IPS DF 6.9 (cell line): ENCODE results near the gene ANKFY1.

Experiments
- DNase-seq: peaks from one replicate; pipeline ENCODE4 v3.0.0-alpha.2; 2013; ENCODE audit warnings: low read depth, low spot score
- H3K27ac ChIP-seq: one replicate; pipeline ENCODE4 v1.5.1; 2013; ENCODE audit warnings: low read length, control low read depth
- H3K27me3 ChIP-seq: 2 replicates; pipeline ENCODE4 v1.6.1; 2013; ENCODE audit warnings: mild to moderate bottlenecking, low read length; ENCODE audit not compliant: control insufficient read depth, insufficient read depth
- H3K36me3 ChIP-seq: 2 replicates; pipeline ENCODE4 v1.6.1; 2013; ENCODE audit warnings: low read length; ENCODE audit not compliant: control insufficient read depth, insufficient read depth
- H3K4me1 ChIP-seq: 2 replicates; pipeline ENCODE4 v1.6.1; 2013; ENCODE audit warnings: low read length; ENCODE audit not compliant: control insufficient read depth, insufficient read depth
- H3K4me3 ChIP-seq: 2 replicates; pipeline ENCODE4 v1.5.1; 2013; ENCODE audit warnings: mild to moderate bottlenecking, low read length
- H3K9me3 ChIP-seq: 2 replicates; pipeline ENCODE4 v1.6.1; 2013; ENCODE audit warnings: low read length, inconsistent platforms; ENCODE audit not compliant: control insufficient read depth, insufficient read depth
- WGBS: extraction: QIAGEN DNeasy Blood & Tissue Kit; methylation state at CpG from one replicate; pipeline ENCODE4 v1.1.7; 2013; ENCODE audit warnings: mixed read lengths, missing lambda C conversion rate; ENCODE audit not compliant: insufficient read length, insufficient coverage; 5-methylcytosine and 5-hydroxymethylcytosine counted together

ANKFY1 gene

DNA sequence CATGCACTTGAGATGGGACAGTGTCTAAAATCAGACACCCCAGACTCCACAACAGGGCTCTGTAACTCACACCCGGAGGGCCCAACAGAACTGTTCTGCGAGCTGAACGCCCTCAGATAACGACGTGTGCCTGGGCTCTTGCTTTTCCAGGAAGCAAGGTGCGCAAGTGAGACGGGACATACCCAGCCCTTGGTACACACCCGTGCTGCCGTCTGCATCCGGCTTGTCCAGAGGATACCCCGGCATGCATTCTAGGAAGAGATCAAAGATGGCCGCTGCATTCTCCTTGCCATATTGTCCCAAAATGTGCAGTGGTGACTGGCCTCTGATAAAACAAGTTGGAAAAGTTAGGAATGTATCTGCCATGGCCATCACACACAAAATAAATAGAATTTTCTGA, 91.4 kb downstream of the ANKFY1 start:
- Histone ChIP-seq H3K36me3 (peaks cover 68% of the 10 kb centered on the region), H3K9me3 (no peaks in the 10 kb centered on the region), H3K4me3 (no peak overlapping the region), H3K4me1 (no peaks in the 10 kb centered on the region), H3K27ac (no peak overlapping the region), H3K27me3 (no peaks in the 10 kb centered on the region)
- no CpG with 5 or more reads among the region's 12 CpGs for WGBS
- no peak for DNase-seq

DNA sequence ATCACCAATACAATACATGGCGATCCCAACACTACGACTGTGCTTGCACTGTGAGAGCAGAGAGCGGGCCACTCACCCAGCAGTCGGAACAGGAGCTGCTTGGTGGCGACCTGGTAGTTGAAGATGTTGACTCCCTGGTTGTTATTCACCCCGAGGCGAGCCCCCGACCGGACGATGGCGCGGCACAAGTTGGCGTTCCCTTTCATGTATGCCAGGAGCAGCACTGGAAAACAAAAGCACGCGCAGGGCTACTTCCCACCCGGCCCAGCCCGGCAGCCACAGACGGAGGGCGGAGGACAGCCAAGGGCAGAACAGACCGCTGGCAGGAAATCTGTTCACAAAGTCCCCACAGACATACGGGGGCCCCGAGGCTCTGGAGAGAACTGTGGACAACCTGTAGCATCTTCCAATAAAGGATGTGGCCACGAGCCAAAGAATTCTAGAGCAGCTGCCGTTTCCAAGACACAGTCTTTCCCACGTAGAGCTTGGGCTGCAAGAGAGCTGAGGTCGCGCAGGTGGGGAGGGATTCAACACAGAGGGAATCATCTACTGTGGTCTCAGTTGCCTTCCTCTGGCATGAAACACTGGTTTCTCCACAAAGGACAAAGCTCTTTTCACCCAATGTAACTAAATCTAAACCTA, 93.0 kb downstream of the ANKFY1 start:
- Histone ChIP-seq H3K36me3 (peaks cover 58% of the 10 kb centered on the region), H3K27ac (no peak overlapping the region), H3K9me3 (no peaks in the 10 kb centered on the region), H3K4me1 (no peaks in the 10 kb centered on the region), H3K27me3 (no peaks in the 10 kb centered on the region), H3K4me3 (no peak overlapping the region)
- WGBS, result no CpG with 5 or more reads among the region's 27 CpGs
- no peak for DNase-seq

DNA sequence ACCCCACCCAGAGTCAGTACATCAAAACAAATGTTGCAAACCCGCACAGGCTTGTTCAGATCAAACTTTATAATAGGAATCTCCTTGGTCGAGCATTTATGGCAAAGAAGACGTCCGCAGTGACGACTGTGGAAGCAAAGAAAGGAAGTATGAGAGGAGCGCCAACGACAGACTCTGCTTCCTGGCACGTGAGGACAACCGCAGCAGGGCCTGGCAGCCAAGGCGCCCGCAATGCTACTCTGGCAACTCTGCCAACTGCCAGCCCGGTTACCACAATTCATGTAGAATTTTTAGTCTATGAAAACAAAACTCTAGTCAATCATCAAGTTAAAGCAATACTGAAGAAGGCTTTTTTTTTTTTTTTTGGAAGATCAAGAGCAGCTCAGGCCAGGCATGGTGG, 96.0 kb downstream of the ANKFY1 start:
- Histone ChIP-seq H3K36me3 (peaks cover 47% of the 10 kb centered on the region), H3K9me3 (no peaks in the 10 kb centered on the region), H3K4me3 (no peak overlapping the region), H3K4me1 (no peaks in the 10 kb centered on the region), H3K27me3 (no peaks in the 10 kb centered on the region), H3K27ac (no peak overlapping the region)
- no peak for DNase-seq
- no CpG with 5 or more reads among the region's 12 CpGs for WGBS

DNA sequence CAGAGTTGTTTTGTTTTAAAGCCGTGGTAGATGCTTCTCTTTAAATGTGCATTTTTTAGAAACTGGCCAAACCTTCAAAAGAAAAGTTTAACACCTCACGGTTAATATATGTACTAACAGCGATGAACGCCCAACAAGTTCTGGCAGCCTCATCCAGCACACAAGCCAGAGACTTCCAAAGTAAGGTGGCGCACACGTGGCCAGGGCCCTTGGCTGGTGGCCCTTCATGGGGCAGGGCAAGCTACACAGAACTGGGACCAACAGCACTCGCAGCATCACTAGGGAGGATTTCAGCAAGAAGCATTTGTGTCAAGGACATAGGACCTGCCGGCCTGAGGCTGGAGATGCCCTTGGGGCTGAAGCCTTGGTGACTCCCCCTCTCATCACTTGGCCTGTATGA, 97.4 kb downstream of the ANKFY1 start:
- no peak for DNase-seq
- no peaks in the 10 kb centered on the region for H3K9me3 ChIP-seq
- H3K4me3 ChIP-seq, result no peak overlapping the region
- peaks cover 37% of the 10 kb centered on the region for H3K36me3 ChIP-seq
- H3K4me1 ChIP-seq, result no peaks in the 10 kb centered on the region
- no peak overlapping the region for H3K27ac ChIP-seq
- H3K27me3 ChIP-seq, result no peaks in the 10 kb centered on the region
- WGBS, result no CpG with 5 or more reads among the region's 8 CpGs

DNA sequence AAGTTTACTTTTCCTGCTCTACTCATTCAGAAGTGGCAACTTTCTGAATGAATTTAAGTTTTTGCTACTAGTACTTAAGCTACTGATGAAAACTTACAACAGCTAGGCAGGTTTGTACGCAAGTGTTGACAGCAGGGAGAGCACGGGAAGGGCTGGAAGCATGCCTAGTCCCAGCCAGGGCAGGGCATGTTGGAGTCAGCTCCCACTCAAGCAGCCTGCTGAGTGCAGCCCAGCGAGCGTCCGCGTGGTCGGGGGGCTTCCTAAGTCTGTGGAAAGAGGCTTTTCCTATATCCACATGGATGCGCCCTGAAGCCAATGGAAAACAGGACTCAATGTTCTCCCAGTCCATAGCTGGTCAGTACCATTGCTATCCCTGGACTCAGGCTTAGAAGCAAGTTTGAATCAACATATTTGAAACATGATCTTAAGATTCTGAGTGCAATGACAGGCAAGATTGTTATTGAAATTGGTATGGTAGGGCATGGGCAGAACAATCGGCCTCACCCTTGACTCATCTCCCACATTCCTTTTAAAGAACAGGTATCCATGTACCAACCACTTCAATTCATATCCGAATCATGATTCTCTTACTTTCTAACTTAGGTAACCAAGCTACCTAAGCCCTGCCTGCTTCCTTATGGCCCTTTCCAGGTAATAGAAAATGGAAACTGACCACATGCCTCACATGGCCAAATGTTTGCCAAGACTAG, 98.3 kb downstream of the ANKFY1 start:
- no peaks in the 10 kb centered on the region for H3K27me3 ChIP-seq
- no CpG with 5 or more reads among the region's 10 CpGs for WGBS
- no peaks in the 10 kb centered on the region for H3K4me1 ChIP-seq
- H3K4me3 ChIP-seq, result no peak overlapping the region
- H3K36me3 ChIP-seq, result peaks cover 28% of the 10 kb centered on the region
- no peaks in the 10 kb centered on the region for H3K9me3 ChIP-seq
- no peak overlapping the region for H3K27ac ChIP-seq
- no peak for DNase-seq

DNA sequence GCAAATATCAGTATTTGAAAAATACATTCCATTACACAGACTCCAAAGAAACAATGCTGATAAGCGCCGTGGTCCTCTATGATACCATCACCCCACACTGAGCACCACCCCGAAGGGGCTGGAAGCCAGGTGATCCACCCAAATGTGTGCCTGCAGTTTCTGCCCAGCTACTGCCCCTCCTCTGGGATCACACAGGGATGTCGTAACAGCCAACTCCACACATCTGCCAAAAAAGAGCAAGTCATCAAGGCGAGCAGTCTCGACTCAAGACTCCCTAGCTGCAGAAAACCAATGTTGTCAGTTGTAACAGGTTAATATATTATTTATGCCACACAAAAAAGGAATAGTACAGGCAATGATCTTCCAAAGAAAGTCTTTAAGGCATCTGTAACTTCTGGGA, 99.8 kb downstream of the ANKFY1 start:
- H3K9me3 ChIP-seq, result no peaks in the 10 kb centered on the region
- no CpG with 5 or more reads among the region's 6 CpGs for WGBS
- H3K27me3 ChIP-seq, result no peaks in the 10 kb centered on the region
- DNase-seq, result no peak
- no peak overlapping the region for H3K27ac ChIP-seq
- H3K4me1 ChIP-seq, result no peaks in the 10 kb centered on the region
- peaks cover 13% of the 10 kb centered on the region; the same call in 1 of the 2 replicates for H3K36me3 ChIP-seq
- no peak overlapping the region for H3K4me3 ChIP-seq

DNA sequence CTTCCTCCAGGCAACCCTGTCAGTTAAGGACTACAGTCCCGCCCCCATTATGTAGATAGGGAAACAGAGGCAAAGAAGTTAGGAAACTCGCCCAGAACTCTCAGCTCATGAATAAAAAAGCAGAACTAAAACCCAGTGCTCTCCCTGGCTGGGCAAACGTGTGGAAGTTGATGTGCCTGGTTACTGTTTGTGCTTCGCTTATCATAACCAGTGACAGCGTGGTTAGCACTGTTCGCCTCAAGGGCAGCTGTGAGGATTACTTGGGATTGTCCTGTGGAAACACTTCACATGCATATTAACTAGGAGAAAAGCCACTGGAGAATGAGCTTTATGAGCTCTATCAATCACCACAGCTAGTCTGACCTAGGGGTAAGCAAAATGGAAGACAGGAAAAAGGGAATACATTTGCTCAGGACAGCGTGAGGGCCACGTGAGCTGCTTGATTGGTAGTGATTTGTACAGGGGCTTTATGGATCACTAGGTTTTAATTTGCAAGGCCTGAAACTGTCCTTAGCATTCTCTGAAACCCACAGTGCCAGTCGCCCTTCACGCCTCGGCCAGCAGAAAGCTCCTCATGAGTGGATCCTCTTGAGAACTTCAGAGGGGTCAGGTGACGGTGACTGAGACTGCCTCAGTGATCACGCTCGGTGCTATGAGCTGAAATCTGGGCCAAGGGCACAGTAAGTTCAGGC, 100.9 kb downstream of the ANKFY1 start:
- no CpG with 5 or more reads among the region's 14 CpGs for WGBS

DNA sequence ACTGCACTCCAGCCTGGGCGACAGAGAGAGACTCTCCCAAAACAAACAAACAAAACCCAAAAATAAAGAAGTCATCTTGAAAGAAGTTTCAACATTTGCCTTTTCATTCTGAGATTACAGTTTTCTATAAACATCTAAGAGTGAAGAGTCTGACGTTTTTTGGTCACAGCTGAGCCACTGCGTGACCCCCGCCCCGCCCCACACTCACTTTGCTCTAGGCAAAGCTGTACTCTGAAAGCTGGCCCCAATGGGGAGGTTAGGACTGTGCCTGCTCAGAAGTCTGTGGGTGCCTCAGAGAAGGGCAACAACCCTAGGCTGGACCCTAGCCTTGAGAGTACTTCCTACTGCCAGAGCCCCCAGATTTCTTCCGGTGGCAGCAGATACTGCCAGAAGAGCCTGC, 101.5 kb downstream of the ANKFY1 start:
- Histone ChIP-seq H3K4me1 (no peaks in the 10 kb centered on the region), H3K9me3 (no peaks in the 10 kb centered on the region), H3K36me3 (peaks cover 7% of the 10 kb centered on the region; the same call in 1 of the 2 replicates), H3K27me3 (no peaks in the 10 kb centered on the region), H3K4me3 (no peak overlapping the region), H3K27ac (no peak overlapping the region)
- DNase-seq, result no peak
- no CpG with 5 or more reads among the region's 6 CpGs for WGBS

More for the DNA sequence above, 100.9 kb downstream of the ANKFY1 start:
- Histone ChIP-seq H3K4me1 (no peaks in the 10 kb centered on the region), H3K9me3 (no peaks in the 10 kb centered on the region), H3K27me3 (no peaks in the 10 kb centered on the region), H3K4me3 (no peak overlapping the region), H3K36me3 (peaks cover 9% of the 10 kb centered on the region; the same call in 1 of the 2 replicates), H3K27ac (no peak overlapping the region)
- DNase-seq, result no peak

DNA sequence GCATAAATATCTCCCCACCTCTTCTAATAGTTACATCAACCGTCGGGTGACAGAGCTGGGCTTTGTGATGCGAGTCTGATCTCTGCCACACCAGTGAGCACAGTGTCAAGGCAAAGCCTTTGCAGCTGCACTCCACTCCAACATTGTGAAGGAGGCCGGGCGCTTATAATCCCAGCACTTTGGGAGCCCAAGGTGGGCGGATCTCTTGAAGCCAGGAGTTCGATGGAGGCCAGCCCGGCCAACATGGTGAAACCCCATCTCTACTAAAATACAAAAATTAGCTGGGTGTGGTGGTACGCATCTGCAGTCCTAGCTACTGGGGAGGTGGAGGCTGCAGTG, 101.8 kb downstream of the ANKFY1 start:
- no peak overlapping the region for H3K4me3 ChIP-seq
- no CpG with 5 or more reads among the region's 9 CpGs for WGBS

DNA sequence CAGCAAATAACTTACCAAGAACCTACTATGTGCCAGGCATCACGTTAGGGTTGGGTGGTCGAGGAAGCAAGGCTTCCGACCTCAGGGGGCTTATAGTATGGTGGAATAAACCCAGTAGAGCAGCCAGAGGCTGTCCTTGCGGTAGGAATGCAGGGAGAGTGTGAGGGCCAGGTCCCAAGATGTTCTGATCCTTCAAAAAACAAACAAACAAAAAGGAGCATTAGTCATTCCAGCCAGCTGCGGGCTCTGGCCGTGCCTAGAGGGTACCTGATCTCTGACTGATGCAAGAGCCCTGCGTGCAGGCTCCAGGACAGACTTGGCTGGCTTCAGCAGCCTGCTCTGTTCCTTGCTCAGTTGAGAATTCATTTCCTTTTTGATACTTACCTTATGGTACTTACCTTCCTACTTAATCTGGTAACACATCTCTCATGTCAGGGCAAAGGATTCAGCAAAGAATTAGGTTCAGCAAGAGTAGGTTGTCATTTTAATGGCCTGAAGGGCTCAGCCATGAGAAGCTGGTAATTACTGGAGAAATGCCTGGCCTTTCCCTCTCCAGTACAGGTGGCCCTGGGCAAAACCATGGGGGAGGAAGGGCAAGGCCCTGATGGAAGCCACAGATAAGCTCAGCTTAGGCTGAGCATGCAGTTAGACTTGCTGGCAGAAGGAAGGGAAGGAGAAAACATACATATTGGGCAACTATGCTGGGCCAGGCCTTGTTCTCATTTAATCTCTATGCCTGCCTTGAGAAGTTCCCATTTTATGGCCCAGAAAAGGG, 102.4 kb downstream of the ANKFY1 start:
- no peaks in the 10 kb centered on the region for H3K27me3 ChIP-seq
- no peak for DNase-seq
- WGBS, result no CpG with 5 or more reads among the region's 7 CpGs
- H3K36me3 ChIP-seq, result 0 out of 2 replicates have a peak, but pooled peaks cover 3% of the 10 kb centered on the region
- H3K4me1 ChIP-seq, result no peaks in the 10 kb centered on the region
- H3K27ac ChIP-seq, result no peak overlapping the region
- no peaks in the 10 kb centered on the region for H3K9me3 ChIP-seq
- no peak overlapping the region for H3K4me3 ChIP-seq

More for the DNA sequence above, 101.8 kb downstream of the ANKFY1 start:
- Histone ChIP-seq H3K36me3 (peaks cover 5% of the 10 kb centered on the region; the same call in 1 of the 2 replicates), H3K4me1 (no peaks in the 10 kb centered on the region), H3K9me3 (no peaks in the 10 kb centered on the region), H3K27me3 (no peaks in the 10 kb centered on the region), H3K27ac (no peak overlapping the region)
- DNase-seq, result no peak
